IMR-90 (cell line): ENCODE data around the gene LRRC75B. TPM values are rescaled to one million over a fixed set of nuclear protein-coding genes. Genes with fewer than 3 reads are reported as not detected.

Source experiments
- ATAC-seq: fragments of 200-7000 bp; cut with Tn5 transposase; 2 replicates; pipeline ENCODE4 v1.9.1; 2020; ENCODE audit warnings: low read depth, mild to moderate bottlenecking, moderate library complexity
- BruUV-seq: library from RNA; stranded (reverse); fragments of 400-500 nt; replicated peaks from 2 replicates; lab custom pipeline; 2021; lab: Mats Ljungman, UMichigan
- CTCF ChIA-PET: fragments of 300-600 bp; formaldehyde crosslinking; extraction: SDS; loops from one replicate; lab custom pipeline; 2021; ENCODE audit warnings: antibody characterized with exemption; lab: Yijun Ruan, JAX
- POLR2A ChIA-PET: fragments of 300-600 bp; sonication (Branson Sonifier 250); formaldehyde crosslinking; loops from one replicate; lab custom pipeline; 2022; ENCODE audit warnings: antibody characterized with exemption; ENCODE audit not compliant: unreplicated experiment; lab: Charles Lee
- DNase-seq: peaks from one replicate; pipeline ENCODE4 v3.0.0; 2013
- H2AFZ ChIP-seq: replicated peaks from 2 replicates; pipeline ENCODE3; 2013; ENCODE audit warnings: low read length, mild to moderate bottlenecking; ENCODE audit not compliant: poor library complexity
- H2AK5ac ChIP-seq: 2 replicates; pipeline ENCODE4 v1.6.1; 2013; ENCODE audit warnings: low read depth, low read length, inconsistent platforms
- H2AK9ac ChIP-seq: replicated peaks from 2 replicates; pipeline ENCODE3; 2013; ENCODE audit warnings: mild to moderate bottlenecking, low read depth, low read length, moderate library complexity; ENCODE audit not compliant: poor library complexity
- H2BK120ac ChIP-seq: 2 replicates; pipeline ENCODE4 v1.6.1; 2013; ENCODE audit warnings: low read depth, low read length, inconsistent platforms
- H2BK15ac ChIP-seq: 3 replicates; pipeline ENCODE4 v1.6.1; 2013; ENCODE audit warnings: low read depth, low read length, inconsistent platforms
- H2BK20ac ChIP-seq: 2 replicates; pipeline ENCODE4 v1.6.1; 2013; ENCODE audit warnings: low read depth, mild to moderate bottlenecking, inconsistent platforms, low read length, moderate library complexity
- H2BK5ac ChIP-seq: 2 replicates; pipeline ENCODE4 v1.6.1; 2013; ENCODE audit warnings: mild to moderate bottlenecking, low read depth, low read length, inconsistent platforms; ENCODE audit not compliant: poor library complexity, severe bottlenecking
- H3K14ac ChIP-seq: replicated peaks from 2 replicates; pipeline ENCODE4 v1.6.1; 2013; ENCODE audit warnings: low read depth, low read length, inconsistent platforms
- H3K18ac ChIP-seq: 2 replicates; pipeline ENCODE4 v1.6.1; 2013; ENCODE audit warnings: low read depth, low read length, control low read depth
- H3K23ac ChIP-seq: 2 replicates; pipeline ENCODE4 v1.6.1; 2013; ENCODE audit warnings: low read depth, low read length, inconsistent platforms
- H3K27ac ChIP-seq: 2 replicates; pipeline ENCODE4 v1.5.1; 2013; ENCODE audit warnings: mild to moderate bottlenecking, control low read depth, low read length; ENCODE audit not compliant: insufficient read depth
- H3K27me3 ChIP-seq: 2 replicates; pipeline ENCODE4 v1.6.1; 2013; ENCODE audit warnings: low read length; ENCODE audit not compliant: control insufficient read depth, insufficient read depth
- H3K36me3 ChIP-seq: 2 replicates; pipeline ENCODE4 v1.6.1; 2013; ENCODE audit warnings: low read length, mixed read lengths; ENCODE audit not compliant: control insufficient read depth, insufficient read depth
- H3K4ac ChIP-seq: 2 replicates; pipeline ENCODE4 v1.6.1; 2013; ENCODE audit warnings: low read depth, low read length, inconsistent platforms
- H3K4me1 ChIP-seq: 2 replicates; pipeline ENCODE4 v1.6.1; 2013; ENCODE audit warnings: low read length, mixed read lengths; ENCODE audit not compliant: control insufficient read depth, insufficient read depth
- H3K4me2 ChIP-seq: 2 replicates; pipeline ENCODE4 v1.6.1; 2013; ENCODE audit warnings: low read depth, mild to moderate bottlenecking, control low read depth, low read length, moderate library complexity
- H3K4me3 ChIP-seq: 2 replicates; pipeline ENCODE4 v1.5.1; 2013; ENCODE audit warnings: low read depth, mild to moderate bottlenecking, control low read depth, low read length, moderate library complexity; ENCODE audit not compliant: insufficient read depth
- H3K56ac ChIP-seq: 2 replicates; pipeline ENCODE4 v1.6.1; 2013; ENCODE audit warnings: low read length, inconsistent platforms; ENCODE audit not compliant: insufficient read depth; ENCODE audit errors: extremely low read depth
- H3K79me1 ChIP-seq, 2 experiments: 2 replicates each; pipeline ENCODE4 v1.6.1; 2013; ENCODE audit warnings: low read length in 2 of 2, inconsistent platforms in 1 of 2, low read depth in 1 of 2
- H3K9ac ChIP-seq: 2 replicates; pipeline ENCODE4 v1.6.1; 2013; ENCODE audit warnings: low read depth, low read length, control low read depth
- H3K9me1 ChIP-seq: 2 replicates; pipeline ENCODE4 v1.6.1; 2013; ENCODE audit warnings: low read length, inconsistent platforms; ENCODE audit not compliant: insufficient read depth
- H3K9me3 ChIP-seq: 2 replicates; pipeline ENCODE4 v1.6.1; 2013; ENCODE audit warnings: low read length; ENCODE audit not compliant: control insufficient read depth, insufficient read depth
- H4K20me1 ChIP-seq: 2 replicates; pipeline ENCODE4 v1.6.1; 2013; ENCODE audit warnings: low read length, inconsistent platforms; ENCODE audit not compliant: insufficient read depth
- H4K5ac ChIP-seq: 2 replicates; pipeline ENCODE4 v1.6.1; 2013; ENCODE audit warnings: mild to moderate bottlenecking, low read depth, low read length, control low read depth
- H4K8ac ChIP-seq, 2 experiments: 2 replicates each; pipeline ENCODE4 v1.6.1; 2013; ENCODE audit warnings: low read depth in 2 of 2, low read length in 2 of 2, control low read depth in 1 of 2, inconsistent platforms in 1 of 2
- H4K91ac ChIP-seq: 2 replicates; pipeline ENCODE4 v1.6.1; 2013; ENCODE audit warnings: low read depth, low read length, inconsistent platforms; ENCODE audit not compliant: insufficient read depth
- BHLHE40 ChIP-seq: fragments of 150-350 bp; IDR thresholded peaks from 2 replicates; pipeline ENCODE4 v1.6.1; 2016; ENCODE audit warnings: mild to moderate bottlenecking, low read depth, low read length
- CEBPB ChIP-seq: IDR thresholded peaks from 2 replicates; pipeline ENCODE4 v1.6.1; 2012; ENCODE audit warnings: low read depth, low read length, improper control_type of control experiment
- CHD1 ChIP-seq: IDR thresholded peaks from 2 replicates; pipeline ENCODE4 v1.6.1; 2012; ENCODE audit warnings: low read depth, low read length, improper control_type of control experiment
- FOS ChIP-seq: fragments of 150-350 bp; IDR thresholded peaks from 2 replicates; pipeline ENCODE4 v1.6.1; 2016; ENCODE audit warnings: low read depth, low read length
- MXI1 ChIP-seq: IDR thresholded peaks from 2 replicates; pipeline ENCODE4 v1.6.1; 2012; ENCODE audit warnings: low read depth, mild to moderate bottlenecking, low read length, moderate library complexity, borderline replicate concordance
- NFE2L2 ChIP-seq: fragments of 150-350 bp; IDR thresholded peaks from 2 replicates; pipeline ENCODE4 v1.6.1; 2016; ENCODE audit warnings: low read depth, mild to moderate bottlenecking, low read length
- POLR2A ChIP-seq: IDR thresholded peaks from 2 replicates; pipeline ENCODE4 v1.6.1; 2012; ENCODE audit warnings: mild to moderate bottlenecking, low read depth, low read length
- RAD21 ChIP-seq: IDR thresholded peaks from 2 replicates; pipeline ENCODE4 v1.6.1; 2012; ENCODE audit warnings: low read length, improper control_type of control experiment
- SMC3 ChIP-seq: fragments of 150-350 bp; IDR thresholded peaks from 2 replicates; pipeline ENCODE4 v1.6.1; 2016; ENCODE audit warnings: low read depth, mild to moderate bottlenecking, antibody characterized with exemption, low read length, moderate library complexity
- WGBS, 2 experiments: methylation state at CpG; one replicate each; pipeline versions ENCODE4 v1.1.5 to v1.1.7; 2013; ENCODE audit warnings: missing lambda C conversion rate in 2 of 2; ENCODE audit not compliant: insufficient read length in 1 of 2; ENCODE audit errors: extremely low coverage in 2 of 2; 5-methylcytosine and 5-hydroxymethylcytosine counted together
- dilution Hi-C: fragments of 300-500 bp; cut with HindIII; formaldehyde crosslinking; loops from one replicate; pipeline ENCODE4 v1.14.3; 2018; ENCODE audit warnings: low sequenced_read_pairs; ENCODE audit not compliant: unreplicated experiment
- in situ Hi-C: fragments of 300-500 bp; cut with MboI; formaldehyde crosslinking; loops from 3 replicates; pipeline ENCODE4 v1.14.3; 2019; ENCODE audit warnings: low sequenced_read_pairs, inconsistent platforms, mixed read lengths
- intact Hi-C: fragments of 100-400 bp; cut with micrococcal nuclease; formaldehyde crosslinking; loops from 2 replicates; pipeline ENCODE4 v1.10.0; 2022
- polyA plus RNA-seq, 3 experiments: library from polyadenylated mRNA; depleted of rRNA; stranded (reverse); fragments of >200 nt; gene quantifications; 2 replicates each; pipeline ENCODE4 v1.2.3, GENCODE V29; 2012; ENCODE audit warnings: low replicate concordance in 1 of 3
- total RNA-seq: library from RNA; depleted of rRNA; stranded (reverse); fragments of >200 nt; gene quantifications from 2 replicates; pipeline ENCODE4 v1.2.3, GENCODE V29; 2012

The LRRC75B gene
- total and polyA plus RNA-seq, 2 of the 4 experiments (the other 2 are of a cell fraction) = 1.6 to 10.7 TPM

- intact Hi-C loops = no loop called here
- Histone ChIP-seq H3K4me1 (peaks cover 7% of the 10 kb centered on the region), H4K20me1 (peaks cover 42% of the 10 kb centered on the region), H2BK5ac (no peak overlapping the region), H2BK120ac (no peak overlapping the region), H2AK5ac (no peak overlapping the region), H3K79me1 (peaks cover 31 to 85% of the 10 kb centered on the region in 2 experiments), H3K9me1 (peaks cover 24% of the 10 kb centered on the region), H3K9ac (no peak overlapping the region), H2AFZ (no peak overlapping the region), H2AK9ac (no peak overlapping the region), H3K4me3 (no peak overlapping the region), H3K56ac (no peak overlapping the region), H4K8ac (no peak overlapping the region), H3K4ac (no peak overlapping the region), H3K4me2 (no peak overlapping the region), H4K5ac (no peak overlapping the region), H3K14ac (no peak overlapping the region), H3K23ac (no peak overlapping the region), H3K27ac (no peak overlapping the region), H3K18ac (no peak overlapping the region), H3K9me3 (no peaks in the 10 kb centered on the region), H4K91ac (no peak overlapping the region), H2BK15ac (no peak overlapping the region), H2BK20ac (no peak overlapping the region), H3K27me3 (no peaks in the 10 kb centered on the region), H3K36me3 (peaks cover 27% of the 10 kb centered on the region)
- no TSS peak for BruUV-seq
- CTCF ChIA-PET = no interaction called here
- DNase-seq (no peak), ATAC-seq (no peak)
- in situ Hi-C loops = no loop called here
- POLR2A ChIA-PET = no interaction called here
- 86% methylated on average over 6 of the region's 8 CpGs; no CpG with 5 or more reads in 1 of the 2 experiments for WGBS, 2 experiments
- TF ChIP-seq POLR2A = no peak
- no peak for TF ChIP-seq CHD1
- no peak for TF ChIP-seq MXI1
- no peak for TF ChIP-seq NFE2L2
- TF ChIP-seq FOS = no peak
- no peak for TF ChIP-seq SMC3
- no peak for TF ChIP-seq CEBPB
- no peak for TF ChIP-seq RAD21
- no peak for TF ChIP-seq BHLHE40
- dilution Hi-C loops = no loop called here
Measured at GRCh38 chr22:24550028-24550901, 42.6 kb downstream of the LRRC75B start.
